ENCODE results near the gene SMIM28.

Gene SMIM28

DNA sequence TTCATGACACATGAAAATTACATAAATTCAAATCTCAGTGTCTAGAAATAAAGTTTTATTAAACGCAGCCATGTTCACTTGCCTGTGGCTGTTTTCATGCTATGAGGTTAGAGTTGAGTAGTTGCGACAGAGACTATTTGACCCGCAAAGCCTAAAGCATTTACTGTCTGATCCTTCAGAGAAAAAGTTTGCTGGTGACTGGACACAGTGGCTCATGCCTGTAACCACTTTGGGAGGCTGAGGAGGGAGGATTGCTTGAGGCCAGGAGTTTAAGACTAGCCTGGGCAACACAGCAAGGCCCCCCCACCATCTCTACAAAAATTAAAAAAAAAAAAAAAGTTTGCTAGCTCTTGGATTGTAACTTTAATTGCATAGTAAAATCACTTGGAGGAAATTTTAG lies 9.2 kb downstream of the SMIM28 start:
- DNase-seq (ENCODE audit: insufficient read length, low spot score) (no peak), FAIRE-seq (no peak)
- TF ChIP-seq, protein P1, sequence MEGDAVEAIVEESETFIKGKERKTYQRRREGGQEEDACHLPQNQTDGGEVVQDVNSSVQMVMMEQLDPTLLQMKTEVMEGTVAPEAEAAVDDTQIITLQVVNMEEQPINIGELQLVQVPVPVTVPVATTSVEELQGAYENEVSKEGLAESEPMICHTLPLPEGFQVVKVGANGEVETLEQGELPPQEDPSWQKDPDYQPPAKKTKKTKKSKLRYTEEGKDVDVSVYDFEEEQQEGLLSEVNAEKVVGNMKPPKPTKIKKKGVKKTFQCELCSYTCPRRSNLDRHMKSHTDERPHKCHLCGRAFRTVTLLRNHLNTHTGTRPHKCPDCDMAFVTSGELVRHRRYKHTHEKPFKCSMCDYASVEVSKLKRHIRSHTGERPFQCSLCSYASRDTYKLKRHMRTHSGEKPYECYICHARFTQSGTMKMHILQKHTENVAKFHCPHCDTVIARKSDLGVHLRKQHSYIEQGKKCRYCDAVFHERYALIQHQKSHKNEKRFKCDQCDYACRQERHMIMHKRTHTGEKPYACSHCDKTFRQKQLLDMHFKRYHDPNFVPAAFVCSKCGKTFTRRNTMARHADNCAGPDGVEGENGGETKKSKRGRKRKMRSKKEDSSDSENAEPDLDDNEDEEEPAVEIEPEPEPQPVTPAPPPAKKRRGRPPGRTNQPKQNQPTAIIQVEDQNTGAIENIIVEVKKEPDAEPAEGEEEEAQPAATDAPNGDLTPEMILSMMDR (IDR thresholded peaks at IDR 0.05; ENCODE audit: insufficient read depth, missing control alignments), result no peak

DNA sequence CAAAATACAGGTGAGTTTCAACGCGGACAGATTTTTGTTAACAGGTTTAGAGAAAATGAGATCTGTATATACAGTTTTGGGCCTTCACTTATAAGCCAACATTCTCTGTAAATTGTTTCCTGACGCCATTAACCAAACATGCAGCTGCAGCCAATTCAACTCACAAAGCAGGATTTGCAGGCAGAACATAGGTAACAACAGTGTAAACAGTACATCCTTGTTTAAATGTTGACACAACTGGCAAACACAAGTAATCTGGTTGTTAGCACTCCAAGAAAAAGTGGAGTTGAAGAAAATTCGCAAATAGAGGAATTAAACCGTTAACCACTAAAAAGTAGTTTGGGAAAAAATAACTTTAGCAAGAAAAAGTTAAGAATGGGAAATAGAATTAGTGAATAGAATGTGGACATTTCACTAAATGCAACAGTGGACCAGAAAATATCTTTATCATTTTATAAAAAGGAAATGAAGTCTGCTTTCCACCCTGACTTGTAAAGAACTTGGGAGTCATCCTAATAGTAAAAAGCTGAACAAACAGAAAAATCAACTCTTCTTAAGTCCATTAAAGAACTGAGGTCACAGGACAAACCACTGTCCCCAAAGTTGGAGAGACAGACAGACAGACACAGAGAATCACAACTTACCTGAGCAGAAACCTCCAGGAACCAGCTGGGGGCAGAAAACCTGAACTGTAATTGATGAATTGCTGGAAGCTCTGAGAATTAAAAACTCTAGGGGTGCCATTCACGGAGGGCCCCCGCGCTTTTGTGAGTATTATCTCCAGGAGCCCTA lies 10.1 kb downstream of the SMIM28 start:
- no peak for DNase-seq (ENCODE audit: insufficient read length, low spot score)

DNA sequence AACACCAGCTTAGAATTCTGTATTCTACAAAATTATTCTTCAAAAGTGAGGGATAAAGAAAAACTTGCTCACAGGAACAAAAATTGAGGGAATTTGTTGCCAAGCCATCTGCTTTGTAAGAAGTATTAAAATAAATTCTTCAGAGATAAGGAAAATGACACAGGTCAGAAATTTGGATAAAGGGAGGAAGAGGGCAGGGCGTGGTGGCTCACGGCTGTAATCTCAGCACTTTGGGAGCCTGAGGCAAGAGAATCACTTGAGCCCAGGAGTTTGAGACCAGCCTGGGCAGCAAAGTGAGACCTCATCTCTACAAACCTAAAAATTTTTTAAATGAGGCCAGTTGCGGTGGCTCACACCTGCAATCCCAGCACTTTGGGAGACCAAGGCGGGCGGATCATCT lies 11.8 kb downstream of the SMIM28 start:
- FAIRE-seq (no peak), DNase-seq (ENCODE audit: insufficient read length, low spot score) (no peak)
- TF ChIP-seq, protein P1 (IDR thresholded peaks at IDR 0.05; ENCODE audit: insufficient read depth, missing control alignments), result no peak

More for the DNA sequence above, 10.1 kb downstream of the SMIM28 start:
- no peak for FAIRE-seq
- TF ChIP-seq, protein P1 (IDR thresholded peaks at IDR 0.05; ENCODE audit: insufficient read depth, missing control alignments), result no peak

DNA sequence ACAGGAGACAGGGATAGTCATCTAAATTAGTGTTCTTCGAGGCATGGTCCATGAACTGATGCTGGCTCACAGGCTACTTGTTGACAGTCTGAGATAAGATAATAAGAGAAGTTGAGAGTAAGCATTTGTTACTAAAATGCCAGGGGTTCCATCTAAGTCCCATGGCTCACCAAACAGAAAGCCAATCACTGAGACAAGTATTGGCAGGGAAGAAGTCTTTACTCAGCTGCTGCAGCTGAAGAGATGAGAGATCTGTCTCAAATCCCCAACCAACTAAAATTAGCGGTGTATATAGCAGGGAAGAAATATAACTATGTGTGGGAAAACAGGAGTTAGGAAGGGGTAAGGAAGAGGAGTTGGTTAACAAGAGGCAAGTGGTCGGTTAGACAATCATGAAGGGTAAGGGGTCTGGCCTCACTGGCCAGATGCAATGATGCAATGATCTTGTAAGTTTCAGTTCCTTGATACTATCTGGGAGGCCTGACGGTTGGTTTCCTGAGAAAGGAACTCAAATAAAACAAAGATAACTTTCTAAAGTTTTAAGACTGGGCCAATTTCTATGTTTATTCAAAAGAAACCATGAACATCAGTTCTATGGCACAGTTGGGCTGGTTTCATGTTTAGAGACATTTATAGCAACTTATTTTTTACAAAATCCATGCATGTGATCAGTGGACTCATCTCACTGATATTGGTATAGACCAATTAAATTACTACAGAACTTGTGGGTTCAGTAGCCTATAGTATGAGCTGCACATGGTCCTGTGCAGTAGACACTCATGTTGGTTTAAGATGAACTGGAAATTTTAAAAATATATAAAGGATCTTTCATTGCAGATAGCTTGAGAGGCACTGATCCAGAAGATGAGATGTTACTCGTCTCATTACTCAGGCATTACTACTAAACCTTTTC lies 16.4 kb downstream of the SMIM28 start:
- DNase-seq (ENCODE audit: insufficient read length, low spot score) (no peak), FAIRE-seq (no peak)
- TF ChIP-seq, protein P1 (IDR thresholded peaks at IDR 0.05; ENCODE audit: insufficient read depth, missing control alignments), result no peak

DNA sequence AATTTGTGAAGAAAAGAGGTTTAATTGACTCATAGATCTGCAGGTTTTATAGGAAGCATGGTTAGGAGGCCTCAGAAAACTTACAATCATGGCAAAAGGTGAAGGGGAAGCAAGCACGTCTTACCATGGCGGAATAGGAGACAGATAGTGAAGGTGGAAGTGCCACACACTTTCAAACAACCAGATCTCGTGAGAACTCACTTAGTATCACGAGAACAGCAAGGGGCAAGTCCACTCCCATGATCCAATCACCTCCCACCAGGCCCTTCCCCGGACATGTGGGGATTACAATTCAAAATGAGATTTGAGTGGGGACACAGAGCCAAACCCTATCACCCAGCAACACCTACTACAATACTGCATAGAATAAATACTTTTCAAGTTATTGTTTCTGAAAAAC lies 19.0 kb downstream of the SMIM28 start:
- FAIRE-seq (no peak), DNase-seq (ENCODE audit: insufficient read length, low spot score) (no peak)
- TF ChIP-seq, protein P1 (IDR thresholded peaks at IDR 0.05; ENCODE audit: insufficient read depth, missing control alignments), result no peak

DNA sequence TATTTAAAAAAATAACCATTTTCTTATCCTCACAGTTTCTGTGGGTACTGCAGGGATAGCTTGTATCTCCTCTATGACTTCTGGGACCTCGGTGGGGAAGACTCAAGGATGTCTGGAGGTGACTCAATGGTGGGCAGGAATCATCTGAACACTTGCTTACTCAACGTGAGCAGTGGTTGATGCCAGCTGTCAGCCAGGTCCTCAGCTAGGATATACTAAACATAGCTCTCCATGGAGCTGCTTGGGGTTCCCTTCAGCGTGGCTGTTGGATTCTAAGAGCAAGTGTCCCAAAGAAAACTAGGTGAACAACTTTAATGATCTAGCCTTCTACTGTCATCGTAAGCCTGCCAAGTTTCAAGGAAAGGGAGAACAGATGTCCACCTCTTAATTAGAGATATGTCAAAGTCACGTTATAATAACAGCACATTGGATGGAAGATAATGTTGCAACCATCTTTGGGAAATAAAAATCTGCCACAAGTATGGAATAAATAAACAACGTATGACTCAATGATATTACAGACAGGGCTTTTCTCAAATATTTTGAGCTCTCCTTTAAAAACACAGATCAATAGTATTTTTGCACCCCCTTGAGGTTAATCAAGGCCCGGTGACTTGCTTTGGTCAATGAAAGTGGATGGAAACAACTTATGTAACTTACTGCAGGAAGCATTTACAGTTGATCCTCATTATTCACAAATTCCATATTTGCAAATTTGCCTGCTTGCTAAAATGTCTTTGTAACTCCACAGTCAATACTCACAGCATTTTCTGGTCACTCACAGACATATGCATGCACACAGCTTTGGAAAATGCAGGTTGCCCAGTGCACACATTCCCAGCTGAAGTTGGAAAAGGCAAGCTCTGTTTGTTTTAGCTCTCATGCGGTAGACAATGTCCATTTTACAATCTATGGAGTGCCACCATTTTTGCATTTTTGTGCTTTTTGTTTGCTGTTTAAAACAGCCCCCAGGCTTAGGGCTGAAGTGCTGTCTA lies 19.7 kb downstream of the SMIM28 start:
- no peak for DNase-seq (ENCODE audit: insufficient read length, low spot score)
- FAIRE-seq, result no peak
- TF ChIP-seq, protein P1 (IDR thresholded peaks at IDR 0.05; ENCODE audit: insufficient read depth, missing control alignments), result no peak
